ENCODE data around the gene DENND10.
"Not testable (repeated sequence)": the region's sequence is repeated elsewhere in the genome, so short reads cannot be mapped to it uniquely, and the experiment has no call there.

DENND10 gene

GRCh38 chr10:119178372-119179119 is 74.6 kb downstream of the DENND10 start, which contains the start of gene PRDX3:
PRDX3 (minus strand) TSS chr10:119178812; CDS start chr10:119178790, 22 bp downstream.
- Histone ChIP-seq H3K4me1 (ENCODE audit: insufficient read depth, insufficient read length) (peaks cover 2% of the 10 kb centered on the region), H3K36me3 (ENCODE audit: insufficient read depth, insufficient read length, low read length) (peaks cover 30% of the 10 kb centered on the region), H3K4me3 (ENCODE audit: insufficient read length, low read depth) (peak within 1 kb of the TSS; percentile 90), H3K9me3 (ENCODE audit: insufficient read depth, low read length) (no peaks in the 10 kb centered on the region), H3K27me3 (ENCODE audit: insufficient read depth, insufficient read length) (no peaks in the 10 kb centered on the region), H3K9ac (ENCODE audit: insufficient read length, low read depth) (peak within 1 kb of the TSS; percentile 96)
- peak; percentile 79 for DNase-seq (ENCODE audit: low read depth, low spot score)
- peak; percentile 61 for TF ChIP-seq YY1 (IDR thresholded peaks at IDR 0.05; ENCODE audit: insufficient read depth, insufficient read length)
- no peak for TF ChIP-seq SUZ12 (IDR thresholded peaks at IDR 0.05; ENCODE audit: extremely low read depth, insufficient read depth, insufficient read length)
- TF ChIP-seq ZNF274 (IDR thresholded peaks at IDR 0.05; ENCODE audit: low read depth, low read length): no peak

GRCh38 chr10:119180850-119181400 is 77.0 kb downstream of the DENND10 start:
- H3K27me3 ChIP-seq (ENCODE audit: insufficient read depth, insufficient read length): not testable (repeated sequence)

GRCh38 chr10:119183664-119184412 is 79.9 kb downstream of the DENND10 start:
- H3K27me3 ChIP-seq (ENCODE audit: insufficient read depth, insufficient read length): no peaks in the 10 kb centered on the region
- no peaks in the 10 kb centered on the region for H3K4me1 ChIP-seq (ENCODE audit: insufficient read depth, insufficient read length)
- no peaks in the 10 kb centered on the region for H3K9me3 ChIP-seq (ENCODE audit: insufficient read depth, low read length)
- H3K9ac ChIP-seq (ENCODE audit: insufficient read length, low read depth): no peak overlapping the region
- no peak for DNase-seq (ENCODE audit: low read depth, low spot score)
- TF ChIP-seq ZNF274 (IDR thresholded peaks at IDR 0.05; ENCODE audit: low read depth, low read length) (no peak), SUZ12 (IDR thresholded peaks at IDR 0.05; ENCODE audit: extremely low read depth, insufficient read depth, insufficient read length) (no peak), YY1 (IDR thresholded peaks at IDR 0.05; ENCODE audit: insufficient read depth, insufficient read length) (no peak)
- no peaks in the 10 kb centered on the region for H3K36me3 ChIP-seq (ENCODE audit: insufficient read depth, insufficient read length, low read length)
- no peak overlapping the region for H3K4me3 ChIP-seq (ENCODE audit: insufficient read length, low read depth)

More at GRCh38 chr10:119180850-119181400, 77.0 kb downstream of the DENND10 start:
- H3K4me3 ChIP-seq (ENCODE audit: insufficient read length, low read depth); H3K9ac ChIP-seq (ENCODE audit: insufficient read length, low read depth); H3K9me3 ChIP-seq (ENCODE audit: insufficient read depth, low read length); DNase-seq (ENCODE audit: low read depth, low spot score); H3K4me1 ChIP-seq (ENCODE audit: insufficient read depth, insufficient read length): not testable (repeated sequence)
- H3K36me3 ChIP-seq (ENCODE audit: insufficient read depth, insufficient read length, low read length): peaks cover 14% of the 10 kb centered on the region

Measured in NT2/D1 (cell line).